ENCODE data around the gene CIDEA.

CIDEA gene

GRCh38 chr18:12309683-12310198 is 55.6 kb downstream of the CIDEA start:
- Histone ChIP-seq H3K27me3 (no peaks in the 10 kb centered on the region), H3K4me3 (ENCODE audit: low read depth, low read length) (peak overlapping the region; percentile 72), H3K4me1 (no peaks in the 10 kb centered on the region), H3K36me3 (peaks cover 8% of the 10 kb centered on the region), H3K9me3 (no peaks in the 10 kb centered on the region)
- no peak for DNase-seq
- no peak for TF ChIP-seq CTCF (IDR thresholded peaks at IDR 0.05; ENCODE audit: low read depth, low read length)

GRCh38 chr18:12310762-12311161 is 56.6 kb downstream of the CIDEA start:
- no peak for DNase-seq
- Histone ChIP-seq H3K4me1 (no peaks in the 10 kb centered on the region), H3K36me3 (peaks cover 8% of the 10 kb centered on the region), H3K4me3 (ENCODE audit: low read depth, low read length) (no peak overlapping the region), H3K27me3 (no peaks in the 10 kb centered on the region), H3K9me3 (no peaks in the 10 kb centered on the region)
- no peak for TF ChIP-seq CTCF (IDR thresholded peaks at IDR 0.05; ENCODE audit: low read depth, low read length)

GRCh38 chr18:12312976-12313375 is 58.8 kb downstream of the CIDEA start:
- Histone ChIP-seq H3K27me3 (no peaks in the 10 kb centered on the region), H3K4me3 (ENCODE audit: low read depth, low read length) (no peak overlapping the region), H3K9me3 (no peaks in the 10 kb centered on the region), H3K4me1 (no peaks in the 10 kb centered on the region), H3K36me3 (peaks cover 8% of the 10 kb centered on the region)
- DNase-seq: no peak
- no peak for TF ChIP-seq CTCF (IDR thresholded peaks at IDR 0.05; ENCODE audit: low read depth, low read length)

- peaks cover 8% of the 10 kb centered on the region for H3K36me3 ChIP-seq
- no peaks in the 10 kb centered on the region for H3K9me3 ChIP-seq
- no peaks in the 10 kb centered on the region for H3K27me3 ChIP-seq
- no peaks in the 10 kb centered on the region for H3K4me1 ChIP-seq
- no peak for TF ChIP-seq CTCF (IDR thresholded peaks at IDR 0.05; ENCODE audit: low read depth, low read length)
- H3K4me3 ChIP-seq (ENCODE audit: low read depth, low read length): no peak overlapping the region
- no peak for DNase-seq
Measured at GRCh38 chr18:12313530-12314245, 59.5 kb downstream of the CIDEA start.

GRCh38 chr18:12314591-12315305 is 60.6 kb downstream of the CIDEA start:
- Histone ChIP-seq H3K36me3 (peaks cover 8% of the 10 kb centered on the region), H3K27me3 (no peaks in the 10 kb centered on the region), H3K9me3 (no peaks in the 10 kb centered on the region), H3K4me3 (ENCODE audit: low read depth, low read length) (no peak overlapping the region), H3K4me1 (no peaks in the 10 kb centered on the region)
- DNase-seq: no peak
- TF ChIP-seq CTCF (IDR thresholded peaks at IDR 0.05; ENCODE audit: low read depth, low read length): no peak

- no peaks in the 10 kb centered on the region for H3K4me1 ChIP-seq
- TF ChIP-seq CTCF (IDR thresholded peaks at IDR 0.05; ENCODE audit: low read depth, low read length): no peak
- H3K36me3 ChIP-seq: peaks cover 8% of the 10 kb centered on the region
- H3K9me3 ChIP-seq: no peaks in the 10 kb centered on the region
- no peak overlapping the region for H3K4me3 ChIP-seq (ENCODE audit: low read depth, low read length)
- H3K27me3 ChIP-seq: no peaks in the 10 kb centered on the region
- DNase-seq: no peak
Measured at GRCh38 chr18:12315490-12315889, 61.3 kb downstream of the CIDEA start.

Data from BE2C (cell line).